Renal pelvis (tissue), 4 donors: ENCODE results near the gene CHAC1. TPM values are rescaled to one million over a fixed set of nuclear protein-coding genes. Genes with fewer than 3 reads are reported as not detected.
A peak's percentile ranks its signal among the peaks of the same experiment; 100 is the strongest.
"Not testable (repeated sequence)": the region's sequence is repeated elsewhere in the genome, so short reads cannot be mapped to it uniquely, and the experiment has no call there.

Source experiments
- DNase-seq: peaks from one replicate; pipeline ENCODE4 v3.0.0-alpha.2; 2013
- polyA plus RNA-seq, 3 donors: library from polyadenylated mRNA; unstranded; fragments of 120-200 nt; gene quantifications; one replicate each; pipeline ENCODE4 v1.2.1, GENCODE V29; 2013; ENCODE audit not compliant: insufficient read length in 3 of 3

The CHAC1 gene
- polyA plus RNA-seq, 3 donors = 2.5 to 3.8 (median 3.3) TPM

DNA sequence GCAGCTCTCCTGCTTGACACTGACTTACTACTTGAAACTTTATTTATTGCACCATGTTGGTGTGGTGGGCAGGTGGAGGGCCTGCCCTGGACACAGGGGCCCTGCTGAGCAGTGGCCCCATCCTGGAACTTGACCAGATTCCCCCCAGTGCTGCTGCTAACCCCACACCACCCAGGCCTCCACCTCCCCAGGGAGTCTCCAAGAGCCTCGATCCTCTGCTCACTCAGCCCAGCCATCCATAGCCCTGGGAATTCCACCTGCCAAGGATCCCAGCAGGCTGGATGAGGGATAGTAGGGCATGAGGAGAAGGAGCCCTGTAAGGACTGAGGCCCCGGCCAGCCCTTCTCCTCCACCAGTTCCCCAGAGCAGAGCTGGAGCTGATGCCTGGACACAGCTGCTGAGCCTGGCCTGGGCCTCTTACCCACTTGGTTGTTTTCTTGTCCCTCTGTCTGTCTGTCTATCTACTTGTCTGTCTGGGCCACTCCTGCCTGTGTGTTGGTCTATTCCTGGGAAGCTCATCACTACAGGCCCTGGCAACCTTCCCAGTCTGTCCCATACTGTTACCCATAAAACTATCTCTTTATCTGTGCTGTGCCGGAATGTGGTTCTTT is 2.8 kb downstream of the CHAC1 start:
- no peak for DNase-seq

DNA sequence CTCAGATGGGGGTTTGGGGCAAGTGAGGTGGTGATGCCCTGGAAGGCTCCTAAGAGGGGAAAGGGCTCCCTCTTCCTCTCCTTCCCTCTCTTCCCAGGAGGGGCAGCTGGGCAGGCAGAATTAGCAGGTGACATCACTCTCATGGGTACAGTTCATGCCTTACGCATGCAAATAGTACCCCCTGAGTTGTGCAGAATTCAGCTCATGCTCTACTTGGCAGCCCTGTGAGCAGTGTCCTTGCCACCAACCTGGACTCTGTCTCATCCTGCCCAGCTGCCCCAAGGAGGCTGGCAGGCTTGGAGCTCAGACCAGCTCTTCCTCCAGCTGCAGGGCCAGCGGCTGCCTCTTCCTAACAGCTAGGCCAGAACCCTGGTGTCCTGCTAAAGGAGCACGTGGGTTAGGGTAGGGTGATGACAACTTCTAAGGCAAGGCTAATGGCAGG is 3.3 kb downstream of the CHAC1 start:
- DNase-seq = no peak

DNA sequence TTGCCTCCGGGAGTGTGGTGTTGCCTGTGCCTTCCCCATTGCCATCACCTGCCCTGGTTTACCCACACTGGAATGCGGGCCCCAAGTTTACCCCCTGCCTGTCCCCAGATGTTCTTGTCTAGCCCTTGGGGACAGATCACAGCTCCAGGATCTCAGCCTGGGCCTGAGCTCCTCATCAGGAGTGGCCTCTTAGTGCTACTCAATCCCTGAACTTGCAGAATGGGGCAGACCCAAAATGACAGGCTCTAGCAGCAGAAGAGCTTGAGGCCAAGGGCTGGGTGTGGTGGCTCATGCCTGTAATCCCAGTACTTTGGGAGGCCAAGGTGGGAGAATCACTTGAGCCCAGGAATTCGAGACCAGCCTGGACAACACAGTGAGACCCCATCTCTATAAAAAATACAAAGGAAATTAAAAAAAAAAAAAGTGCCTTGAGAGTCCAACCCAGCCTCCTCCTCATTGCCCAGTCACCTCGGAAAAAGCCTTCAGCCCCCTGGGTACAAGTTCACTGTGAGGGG is 3.8 kb downstream of the CHAC1 start:
- no peak for DNase-seq

DNA sequence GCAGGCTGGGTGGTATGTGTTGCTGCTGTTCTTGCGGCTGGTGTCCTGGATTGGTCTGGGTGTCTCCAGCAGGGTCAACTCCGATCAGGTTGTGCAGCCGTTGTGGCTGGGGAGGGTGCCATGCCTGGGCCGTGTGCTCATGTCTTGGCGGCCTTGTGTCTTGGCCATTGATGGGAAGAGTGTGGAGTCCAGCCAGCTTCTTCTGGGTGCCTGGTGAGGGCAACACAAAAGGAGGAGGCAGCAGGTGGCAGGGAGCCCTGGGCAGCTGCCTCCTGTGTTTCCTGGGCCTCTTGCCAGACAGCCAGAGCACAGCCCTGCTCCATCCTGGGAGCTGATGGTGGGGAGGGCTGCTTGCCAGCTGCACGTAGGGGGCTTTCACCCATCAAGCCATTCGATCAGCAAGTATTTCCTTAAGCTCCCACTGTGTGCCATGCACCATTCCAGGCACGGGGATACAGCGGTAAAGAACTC is 4.3 kb downstream of the CHAC1 start:
- DNase-seq = no peak

DNA sequence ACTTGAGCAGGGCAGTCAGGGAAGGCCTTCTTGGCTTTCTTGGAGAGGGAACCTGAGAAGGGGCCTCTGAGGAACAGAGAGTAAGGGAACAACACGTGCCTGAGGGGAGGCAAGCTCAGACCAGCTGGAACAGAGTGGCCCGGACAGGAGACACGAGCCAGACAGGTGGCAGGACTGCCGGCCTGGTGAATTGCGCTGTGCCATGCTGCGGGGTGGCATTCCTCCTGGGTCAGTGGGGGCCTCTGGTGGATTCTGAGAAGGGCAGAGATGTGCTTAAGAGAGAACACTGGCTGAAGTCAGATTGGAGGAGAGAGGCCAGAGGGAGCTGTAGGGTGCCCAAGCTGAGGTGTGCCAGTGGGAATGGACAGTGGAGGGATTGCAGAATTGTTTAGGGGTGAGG is 4.9 kb downstream of the CHAC1 start:
- DNase-seq = no peak

DNA sequence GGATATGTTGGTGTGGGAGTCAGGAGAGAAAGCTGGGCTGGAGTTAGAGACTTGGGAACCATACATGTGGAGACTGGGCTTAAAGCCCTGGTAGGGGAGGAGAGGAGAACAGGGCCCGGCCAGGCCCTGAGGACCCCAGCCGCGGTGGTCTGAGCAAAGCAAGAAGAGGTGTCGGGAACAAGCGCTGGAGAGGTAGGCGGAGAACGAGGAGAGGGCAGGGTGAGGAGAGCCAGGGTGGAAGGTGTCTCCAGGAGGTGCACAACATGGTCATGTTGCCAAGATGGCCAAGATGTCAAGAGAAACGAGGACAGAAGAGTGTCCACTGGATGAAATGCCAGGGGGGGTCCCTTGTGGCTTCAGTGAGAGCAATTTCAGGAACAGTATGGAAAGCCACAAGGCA is 5.5 kb downstream of the CHAC1 start:
- no peak for DNase-seq

DNA sequence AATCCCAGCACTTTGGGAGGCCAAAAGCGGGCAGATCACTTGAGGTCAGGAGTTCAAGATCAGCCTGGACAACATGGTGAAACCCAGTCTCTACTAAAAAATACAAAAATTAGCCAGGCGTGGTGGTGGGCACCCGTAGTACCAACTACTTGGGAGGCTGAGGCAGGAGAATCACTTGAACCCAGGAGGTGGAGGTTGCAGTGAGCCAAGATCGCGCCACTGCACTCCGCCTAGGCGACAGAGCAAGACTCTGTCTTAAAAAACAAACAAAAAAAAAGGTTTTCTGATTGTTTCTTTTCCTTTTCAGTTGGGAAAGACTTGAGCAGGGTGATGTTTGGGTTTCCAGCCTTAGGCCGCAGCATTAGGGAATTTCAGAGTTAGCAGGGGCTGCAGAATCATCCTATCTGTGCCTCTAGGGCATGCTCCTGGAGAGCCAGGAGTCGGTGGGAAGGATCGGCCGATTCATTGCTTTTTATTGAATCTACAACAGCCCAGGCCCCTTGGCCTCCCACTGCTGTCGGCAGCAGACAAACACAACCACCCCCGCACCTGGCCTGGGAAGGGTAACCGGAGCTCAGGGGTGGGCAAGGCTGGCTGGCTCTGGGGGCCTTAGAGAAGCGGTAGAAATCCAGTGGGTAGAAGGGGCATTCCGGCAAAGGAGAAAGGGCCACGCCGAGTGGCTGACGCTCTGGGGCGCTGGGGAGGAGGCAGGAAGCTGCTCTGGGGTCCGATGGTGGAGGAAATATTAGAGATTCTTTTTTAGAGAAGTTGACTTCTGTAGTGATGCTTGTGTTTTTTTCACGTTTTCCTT is 6.3 kb downstream of the CHAC1 start:
- DNase-seq = peak; percentile 83

DNA sequence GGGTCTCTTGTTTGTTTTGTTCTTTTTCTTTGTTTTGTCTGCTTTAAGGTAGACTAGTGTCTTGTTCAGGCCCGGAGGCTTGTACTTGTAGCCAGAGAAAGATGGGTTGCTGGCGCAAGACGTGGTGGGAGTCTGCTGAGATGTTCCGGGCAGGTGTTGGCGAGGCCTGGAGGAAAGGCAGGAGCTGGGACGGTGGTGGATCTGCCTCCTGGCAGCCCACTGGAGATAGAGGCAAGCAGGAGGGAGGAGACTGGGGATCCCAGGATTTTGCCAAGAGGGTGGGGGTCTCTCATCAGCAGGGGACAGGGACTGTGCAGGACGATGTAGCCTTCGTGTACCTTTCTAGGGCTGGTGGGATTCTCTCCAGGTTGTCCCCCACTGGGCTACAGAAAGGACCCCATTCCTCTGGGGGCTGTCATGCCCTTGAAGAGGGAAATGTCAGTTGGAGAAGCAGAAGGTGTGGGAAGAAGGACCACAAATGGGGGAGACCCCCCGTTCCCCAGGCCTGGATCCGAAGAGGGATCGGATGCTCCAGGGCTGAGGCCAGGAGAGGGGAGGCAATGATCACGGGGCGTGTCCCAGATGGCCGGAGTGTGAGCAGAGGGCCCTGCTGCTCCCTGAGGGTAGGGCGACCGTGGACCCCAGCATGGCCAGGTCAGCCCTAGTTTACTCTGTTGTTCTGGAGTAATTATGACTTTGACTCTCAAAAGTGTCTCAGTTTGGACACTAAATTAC is 7.0 kb downstream of the CHAC1 start:
- DNase-seq = no peak

DNA sequence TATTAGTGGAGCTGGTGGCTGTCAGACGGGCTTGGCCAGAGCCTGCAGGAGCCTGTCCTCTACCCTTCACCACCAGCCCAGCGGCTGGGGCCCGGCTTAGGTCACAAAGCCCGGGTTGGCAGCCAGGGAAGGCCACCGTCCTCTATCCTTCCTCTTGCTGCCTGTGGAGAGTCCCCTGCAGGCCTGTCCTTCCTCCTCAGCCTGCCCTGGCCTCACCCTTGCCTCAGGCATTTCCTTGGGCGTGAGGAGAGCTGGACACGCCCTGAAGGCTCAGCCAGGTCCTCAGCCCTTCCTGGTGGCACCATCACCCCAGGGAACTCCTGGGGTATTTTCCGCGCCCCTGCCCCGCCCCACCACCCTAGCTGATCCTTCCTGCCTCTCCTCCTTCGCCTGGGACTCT is 7.7 kb downstream of the CHAC1 start:
- no peak for DNase-seq

DNA sequence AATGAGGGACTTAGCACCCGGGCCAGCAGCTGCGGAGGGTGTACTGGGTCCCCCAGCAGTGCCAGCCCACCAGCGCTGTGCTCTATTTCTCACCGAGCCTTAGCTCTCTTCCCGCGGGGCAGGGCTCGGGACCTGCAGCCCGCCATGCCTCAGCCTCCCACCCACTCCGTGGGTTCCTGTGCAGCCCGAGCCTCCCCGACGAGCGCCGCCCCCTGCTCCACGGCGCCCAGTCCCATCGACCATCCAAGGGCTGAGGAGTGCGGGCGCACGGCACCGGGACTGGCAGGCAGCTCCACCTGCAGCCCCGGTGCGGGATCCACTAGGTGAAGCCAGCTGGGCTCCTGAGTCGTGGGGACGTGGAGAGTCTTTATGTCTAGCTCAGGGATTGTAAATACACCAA is 8.5 kb downstream of the CHAC1 start:
- DNase-seq = not testable (repeated sequence)

DNA sequence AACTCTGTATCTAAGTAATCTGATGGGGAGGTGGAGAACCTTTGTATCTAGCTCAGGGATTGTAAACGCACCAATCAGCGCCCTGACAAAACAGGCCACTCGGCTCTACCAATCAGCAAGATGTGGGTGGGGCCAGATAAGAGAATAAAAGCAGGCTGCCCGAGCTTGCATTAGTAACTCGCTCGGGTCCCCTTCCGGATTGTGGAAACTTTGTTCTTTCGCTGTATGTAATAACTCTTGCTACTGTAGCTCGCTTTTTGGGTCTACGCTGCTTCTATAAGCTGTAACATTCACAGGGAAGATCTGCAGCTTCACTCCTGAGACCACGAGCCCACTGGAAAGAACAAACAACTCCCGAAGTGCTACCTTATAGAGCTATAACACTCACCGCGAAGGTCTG is 9.0 kb downstream of the CHAC1 start:
- DNase-seq = not testable (repeated sequence)

DNA sequence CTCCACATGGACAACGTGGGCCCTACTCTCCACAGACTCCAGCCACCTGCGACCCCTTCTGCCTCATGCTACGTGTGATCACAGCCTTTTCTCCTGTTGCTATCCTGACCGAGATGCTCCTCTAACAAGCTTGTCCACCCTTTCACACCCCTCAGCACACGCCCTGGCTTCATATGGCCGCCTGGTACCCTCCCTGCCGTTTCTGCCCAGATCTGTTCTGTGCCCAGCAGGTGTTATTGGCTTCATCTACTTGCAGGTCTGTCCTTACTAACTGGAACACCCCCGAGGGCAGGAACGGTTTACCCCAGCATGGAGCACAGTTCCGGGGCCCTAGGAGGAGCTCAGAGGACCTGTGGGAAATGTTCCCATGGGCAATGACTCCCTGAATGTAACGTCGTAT is 9.9 kb downstream of the CHAC1 start:
- DNase-seq = no peak

DNA sequence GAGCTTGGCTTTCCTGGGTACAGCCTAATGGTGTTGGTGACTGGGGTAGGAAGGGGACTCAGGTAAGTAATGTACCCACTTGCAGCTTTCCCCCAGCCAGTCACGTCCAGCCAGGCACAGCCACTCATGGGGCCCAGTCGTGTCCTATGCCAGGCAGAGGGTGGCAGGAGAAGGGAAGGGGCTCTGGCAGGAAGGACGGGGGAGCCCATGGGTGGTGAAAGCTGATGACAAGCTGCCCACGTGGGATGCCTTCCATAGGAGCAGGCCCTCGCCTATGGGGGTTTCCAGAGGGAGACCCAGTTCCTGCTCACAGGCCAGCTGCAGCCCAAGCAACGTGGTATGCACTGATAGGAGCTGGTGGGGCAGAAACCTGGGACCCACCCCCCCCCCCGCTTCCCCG is 10.7 kb downstream of the CHAC1 start:
- no peak for DNase-seq

DNA sequence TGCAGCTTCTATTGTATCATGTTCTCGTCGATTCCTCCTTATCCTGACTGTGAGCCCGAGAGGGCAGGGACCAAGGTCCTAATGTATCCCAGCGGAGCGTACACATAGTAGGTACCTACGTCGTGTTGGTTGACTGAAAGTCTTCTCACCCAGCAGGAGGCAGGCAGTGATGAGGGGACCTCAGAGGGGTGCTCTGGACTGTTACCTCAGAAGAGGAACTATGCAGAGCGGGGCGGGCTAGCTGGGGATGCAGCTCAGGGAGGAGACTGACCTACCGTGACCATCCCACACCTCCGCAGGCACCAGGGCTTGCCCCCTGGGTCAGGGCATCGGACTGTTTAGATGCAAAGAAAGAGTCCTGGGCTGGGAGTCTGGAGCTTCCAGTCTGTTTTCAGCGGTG is 11.4 kb downstream of the CHAC1 start:
- no peak for DNase-seq

DNA sequence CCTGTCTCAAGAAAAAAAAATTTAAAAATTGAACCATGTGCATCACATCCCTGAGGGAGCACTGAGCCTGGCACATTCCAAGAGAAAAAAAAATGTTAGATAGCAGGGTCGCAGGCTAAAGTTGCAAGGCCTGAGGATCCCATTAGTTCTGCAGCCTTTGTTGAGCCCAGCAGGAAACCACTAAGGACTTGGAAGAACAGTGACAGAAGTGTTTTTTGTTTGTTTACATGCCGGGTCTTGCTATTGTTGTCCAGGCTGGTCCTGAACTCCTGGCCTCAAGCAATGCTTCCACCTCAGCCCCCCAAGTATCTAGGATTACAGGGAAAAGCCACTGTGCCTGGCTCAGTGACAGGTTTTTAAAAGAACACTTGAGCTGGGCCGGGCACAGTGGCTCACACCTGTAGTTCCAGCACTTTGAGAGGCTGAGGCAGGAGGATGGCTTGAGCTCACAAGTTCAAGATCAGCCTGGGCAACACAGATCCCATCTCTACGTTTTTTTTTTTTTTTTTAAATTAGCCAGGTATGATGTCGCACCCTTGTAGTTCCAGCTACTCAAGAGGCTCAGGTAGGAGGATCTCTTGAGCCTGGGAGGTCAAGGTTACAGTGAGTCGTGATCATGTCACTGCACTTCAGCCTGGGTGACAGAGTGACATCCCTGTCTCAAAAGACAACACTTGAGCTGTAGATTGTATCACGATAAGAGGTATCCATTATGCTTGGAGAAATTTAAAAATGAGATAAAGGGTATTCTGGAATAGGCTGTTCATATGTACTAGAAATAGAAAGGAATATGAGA is 15.2 kb downstream of the CHAC1 start:
- DNase-seq = no peak

DNA sequence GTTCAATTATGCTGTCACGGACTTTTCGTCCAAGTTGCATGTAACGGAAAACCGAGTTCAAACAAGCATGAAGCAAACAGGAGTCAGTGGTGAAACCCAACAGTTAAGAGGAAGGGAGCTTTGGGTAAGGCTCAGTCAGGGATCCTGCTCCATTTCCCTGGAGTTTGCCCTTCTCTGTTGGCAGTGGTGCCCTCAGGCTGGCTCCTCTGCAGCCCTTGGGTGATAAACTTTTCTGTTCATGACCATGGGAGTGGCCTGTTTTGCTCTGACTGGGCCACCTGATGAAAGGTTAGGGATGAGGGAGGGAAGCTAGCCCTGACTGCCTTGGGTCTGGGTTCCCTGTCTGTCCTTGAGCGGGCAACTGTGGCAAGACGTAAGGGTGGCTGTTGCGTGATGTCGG is 16.1 kb downstream of the CHAC1 start:
- DNase-seq = no peak

DNA sequence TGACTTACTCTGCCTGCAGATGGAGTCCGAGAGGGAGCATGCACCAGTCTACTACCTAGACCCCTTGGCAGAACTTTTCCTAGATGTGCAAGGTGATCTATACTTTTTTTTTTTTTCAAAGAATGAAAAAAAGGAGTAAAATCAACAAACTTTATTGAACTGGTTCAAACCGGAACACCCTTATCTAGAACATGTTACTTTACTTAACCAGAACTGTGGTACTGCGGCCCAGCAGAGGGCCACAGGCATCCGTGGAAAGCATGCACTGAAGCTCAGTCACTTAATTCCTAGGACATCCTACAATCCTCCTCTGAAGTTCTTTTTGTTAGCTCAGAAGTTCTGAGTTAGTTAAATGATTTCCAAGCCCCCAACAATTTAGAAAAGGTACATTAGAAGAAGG is 21.6 kb downstream of the CHAC1 start:
- no peak for DNase-seq

DNA sequence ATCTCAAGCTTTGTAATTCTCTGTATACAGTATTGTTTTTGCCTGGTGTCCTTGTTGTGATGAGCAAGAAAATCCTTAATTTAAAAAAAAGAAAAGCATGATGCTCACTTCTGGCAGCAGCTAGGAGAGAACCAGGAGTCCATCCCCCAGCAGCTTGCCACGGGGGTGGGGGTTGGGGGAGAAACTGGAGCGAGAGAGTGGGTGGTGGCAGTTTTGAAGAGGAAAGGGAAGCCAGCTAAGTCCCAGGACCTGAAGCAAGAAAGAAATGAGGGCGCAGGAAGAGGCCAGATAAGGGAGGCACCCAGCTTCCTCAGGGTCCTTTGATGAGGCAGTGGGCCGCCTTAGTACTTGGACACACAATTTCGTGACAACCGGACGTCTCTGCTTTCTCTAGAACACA is 23.5 kb downstream of the CHAC1 start:
- no peak for DNase-seq

DNA sequence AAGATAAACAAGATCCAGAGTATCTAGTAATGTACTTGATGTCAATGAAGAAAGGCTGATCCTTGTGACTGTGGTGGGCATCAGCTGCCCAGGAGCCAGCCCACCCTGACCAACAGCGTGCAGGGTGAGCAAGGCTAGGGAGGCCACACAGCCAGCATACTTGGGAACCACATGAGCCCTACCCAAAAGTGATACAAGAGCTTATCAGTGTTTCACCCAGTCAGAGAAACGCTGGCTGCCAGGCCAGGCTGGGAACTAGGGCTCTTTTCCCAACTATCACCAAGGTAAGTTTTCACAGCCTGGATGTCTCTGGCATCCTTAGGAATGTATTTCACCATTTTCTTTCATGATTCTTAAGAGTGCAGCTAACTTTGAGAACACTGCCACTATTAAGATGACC is 24.9 kb downstream of the CHAC1 start:
- DNase-seq = no peak

DNA sequence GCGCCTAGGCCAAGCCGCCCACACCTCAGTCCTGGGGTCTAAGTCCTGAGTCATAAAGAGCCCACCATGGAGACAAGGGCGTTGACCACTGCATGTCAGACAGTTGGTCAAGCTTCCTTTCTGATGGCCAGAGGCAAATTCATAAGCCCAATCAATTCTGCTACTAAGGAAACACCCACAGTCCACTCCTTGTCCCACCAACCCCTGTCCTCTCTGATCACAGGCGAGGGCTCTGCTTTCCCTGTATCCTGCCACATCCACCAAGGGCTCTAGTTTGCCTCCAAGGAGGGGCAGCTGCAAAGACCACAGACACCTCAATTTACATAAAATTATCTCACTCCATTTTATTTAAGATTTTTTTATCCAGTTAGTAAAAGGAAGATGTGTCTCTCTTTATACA is 25.3 kb downstream of the CHAC1 start:
- DNase-seq = no peak

DNA sequence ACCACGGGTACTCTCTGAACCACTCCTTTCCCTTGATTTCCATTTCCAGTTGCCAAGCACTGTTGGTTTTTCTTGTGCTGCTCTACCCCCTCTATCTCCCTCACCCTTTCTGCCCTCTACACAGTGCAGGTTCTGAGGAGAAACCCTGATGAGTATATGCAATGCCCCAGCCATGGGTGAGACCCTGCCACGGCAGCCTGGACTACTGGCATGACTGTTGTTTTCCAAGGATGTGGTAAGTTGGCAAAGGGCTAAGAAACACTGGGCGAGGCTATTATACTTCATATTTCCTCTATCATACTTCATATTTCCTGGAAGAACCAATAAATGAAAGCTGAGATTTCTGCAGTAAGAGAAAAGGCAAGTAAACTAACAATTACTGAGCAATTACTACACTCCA is 27.9 kb downstream of the CHAC1 start:
- DNase-seq = no peak

DNA sequence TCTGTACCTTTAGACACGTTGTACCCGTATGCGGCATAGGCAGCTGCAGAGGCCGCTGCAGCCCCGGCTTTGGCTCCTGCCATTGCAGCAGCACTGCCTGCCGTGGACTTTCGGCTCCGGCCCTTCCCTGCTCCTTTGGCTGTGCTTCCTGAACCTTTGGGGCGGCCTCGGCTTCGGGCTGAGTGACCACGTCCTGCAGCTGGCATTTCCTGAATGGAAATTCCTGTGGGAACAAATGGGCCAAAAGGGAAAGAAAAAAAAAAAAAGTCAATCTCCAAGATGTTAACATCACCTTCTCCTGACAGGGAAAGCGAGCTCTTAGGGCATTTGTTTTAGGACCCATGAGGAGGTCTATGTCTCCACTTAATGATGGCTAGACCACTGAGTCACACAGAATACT is 29.6 kb downstream of the CHAC1 start:
- DNase-seq = no peak
